ENCODE data around the gene BAHD1. TPM values are rescaled to one million over a fixed set of nuclear protein-coding genes. Genes with fewer than 3 reads are reported as not detected.

The BAHD1 gene
- total RNA-seq (34.7 and 34.8 TPM in 2 replicates), polyA plus RNA-seq (12.2 and 15.0 TPM in 2 replicates), polyA minus RNA-seq (18.3 and 29.0 TPM in 2 replicates)
- total RNA-seq (2013), result 14.8 TPM

- TF ChIP-seq CTCF (IDR thresholded peaks at IDR 0.05) (no peak), EZH2 (IDR thresholded peaks at IDR 0.05; ENCODE audit: borderline replicate concordance, insufficient read depth, low read depth, low read length, poor library complexity, severe bottlenecking) (no peak)
- Histone ChIP-seq H3K4me3 (ENCODE audit: control extremely low read depth in 1 of 5, extremely low read depth in 1 of 5, insufficient read depth in 1 of 5, low read depth in 2 of 5, low read length in 4 of 5) (peak within 1 kb of the TSS; percentile 15 to 80 (median 59)), H4K20me1 (ENCODE audit: control insufficient read depth, insufficient read depth, low read length, poor library complexity, severe bottlenecking) (peaks cover 44% of the 10 kb centered on the region), H3K27me3 (replicated peaks in 1 of 4; ENCODE audit: control extremely low read depth in 1 of 4, control insufficient read depth in 3 of 4, insufficient read depth in 4 of 4, low read length in 3 of 4) (peaks cover 0 to 35% (median 15%) of the 10 kb centered on the region in 4 experiments), H3K9me3 (ENCODE audit: control extremely low read depth in 1 of 3, control insufficient read depth in 2 of 3, insufficient read depth in 1 of 3, low read length in 2 of 3) (peaks cover 0 to 7% (median 0%) of the 10 kb centered on the region in 3 donors), H3K9ac (ENCODE audit: low read length) (peak within 1 kb of the TSS; percentile 76), H3K4me2 (replicated peaks; ENCODE audit: low read depth, low read length, poor library complexity, severe bottlenecking) (peak within 1 kb of the TSS; percentile 99), H3K27ac (ENCODE audit: low read length in 2 of 2) (peak within 1 kb of the TSS in 1 of 2 donors; percentile 48), H3K79me2 (ENCODE audit: control insufficient read depth, insufficient read depth, low read length) (peaks cover 44% of the 10 kb centered on the region), H2AFZ (ENCODE audit: insufficient read depth, low read depth, low read length, poor library complexity, severe bottlenecking) (peak within 1 kb of the TSS; percentile 89), H3K36me3 (replicated peaks in 1 of 2; ENCODE audit: control extremely low read depth in 1 of 2, control insufficient read depth in 1 of 2, extremely low read depth in 1 of 2, insufficient read depth in 2 of 2, low read length in 1 of 2) (peaks cover 0 to 2% of the 10 kb centered on the region in 2 experiments), H3K4me1 (ENCODE audit: control insufficient read depth in 2 of 2, insufficient read depth in 2 of 2, low read length in 2 of 2) (peaks cover 37 to 44% of the 10 kb centered on the region in 2 donors)
- ATAC-seq (ENCODE audit: low read depth), result peak; percentile 90
- POLR2A ChIA-PET, result interaction anchor here (0.7 to 1.9 kb wide), 4 partner anchors 35 to 604 kb away, joined by 3 to 9 read pairs (median 4); partner anchors contain the start of genes C15orf62, IVD and PLCB2
- WGBS (ENCODE audit: insufficient coverage), result under 1% methylated on average over 118 of the region's 119 CpGs
- intact Hi-C loops (cut with micrococcal nuclease), result loop anchor here (1.0 to 5.0 kb wide), 7 partner anchors 30 to 151 kb away; partner anchors contain the start of genes CCDC32, DISP2, IVD and KNL1
- CTCF ChIA-PET, result interaction anchor here (1.0 to 1.4 kb wide), 6 partner anchors 9 to 154 kb away, joined by 3 to 4 read pairs (median 4); no protein-coding TSS in a partner anchor
- Mint-ChIP-seq H3K27me3 (peaks cover 25% of the 10 kb centered on the region), H3K4me1 (peaks cover 61% of the 10 kb centered on the region), H3K27ac (peak within 1 kb of the TSS; percentile 89), H3K4me3 (peak within 1 kb of the TSS; percentile 91), H3K9me3 (ENCODE audit: insufficient read depth) (no peaks in the 10 kb centered on the region)
- DNase-seq, result peak; percentile 94
Observed at GRCh38 chr15:40440743-40441564, at the start of gene BAHD1. TSS of gene BAHD1 (plus strand) at chr15:40440953. CDS start at chr15:40458465, 17,512 bp downstream.

Data from B cell (primary cell).